GM10248 (cell line): ENCODE results near the gene SLBP.

Source experiments
- CTCF ChIA-PET: fragments of 300-600 bp; sonication (Branson Sonifier 250); formaldehyde crosslinking; extraction: SDS; loops from one replicate; lab custom pipeline; 2021; ENCODE audit warnings: antibody characterized with exemption; lab: Yijun Ruan, JAX
- POLR2A ChIA-PET: fragments of 350-650 bp; sonication (Branson Sonifier 250); formaldehyde crosslinking; extraction: SDS; loops from one replicate; lab custom pipeline; 2020; ENCODE audit warnings: antibody characterized with exemption; lab: Yijun Ruan, JAX
- DNase-seq: peaks from one replicate; pipeline ENCODE4 v3.0.0; 2012; ENCODE audit errors: extremely low spot score
- TF ChIP-seq, protein P1 (sequence below): IDR thresholded peaks from 2 replicates; pipeline ENCODE4 v1.5.1; 2012; ENCODE audit warnings: mild to moderate bottlenecking, low read depth; ENCODE audit errors: extremely low read depth, missing control alignments, control extremely low read depth

Gene SLBP

DNA sequence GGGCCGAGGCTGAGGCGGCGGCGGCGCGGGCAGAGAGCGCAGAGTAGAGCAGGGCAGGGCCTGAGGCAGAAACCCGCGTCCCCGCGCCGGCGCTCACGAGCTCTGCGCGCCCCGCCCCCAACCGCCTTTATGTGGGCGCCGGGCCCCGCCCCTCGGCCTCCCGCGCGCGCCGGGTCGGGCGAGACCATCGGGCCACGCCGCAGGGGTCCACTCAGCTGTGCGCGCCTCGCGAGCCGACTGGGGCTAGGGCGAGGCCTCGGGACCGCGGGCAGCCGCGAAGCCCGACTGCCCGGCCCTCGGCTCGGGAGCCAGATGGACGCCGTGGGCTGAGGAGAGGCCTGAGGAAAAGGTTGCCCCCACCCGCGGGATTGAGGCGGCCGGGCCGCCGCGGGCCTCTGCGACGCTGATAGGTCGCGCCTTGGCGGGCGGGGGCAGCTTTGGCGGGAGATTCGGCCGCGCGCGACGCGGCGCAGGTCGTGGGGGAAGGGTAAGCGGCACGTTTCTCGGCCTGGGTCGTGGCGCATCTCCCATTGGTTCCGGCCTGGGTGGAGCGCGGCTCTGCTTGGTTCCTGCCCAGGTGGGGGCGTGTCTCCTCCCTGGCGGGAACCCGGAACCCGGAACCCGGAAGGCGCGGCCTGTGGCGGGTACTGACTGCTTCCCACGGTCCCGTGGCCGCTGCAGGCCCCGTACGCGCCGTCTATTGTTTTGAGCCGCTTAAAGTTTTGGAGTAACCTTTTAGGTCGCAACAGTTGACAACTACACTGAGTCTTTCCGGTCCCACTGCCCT, at the start of gene SLBP:
Gene SLBP (minus strand): TSS at position 104 of the 787 bp plus-strand sequence. CDS start 131 bp downstream, outside the sequence.
- TF ChIP-seq, protein P1, sequence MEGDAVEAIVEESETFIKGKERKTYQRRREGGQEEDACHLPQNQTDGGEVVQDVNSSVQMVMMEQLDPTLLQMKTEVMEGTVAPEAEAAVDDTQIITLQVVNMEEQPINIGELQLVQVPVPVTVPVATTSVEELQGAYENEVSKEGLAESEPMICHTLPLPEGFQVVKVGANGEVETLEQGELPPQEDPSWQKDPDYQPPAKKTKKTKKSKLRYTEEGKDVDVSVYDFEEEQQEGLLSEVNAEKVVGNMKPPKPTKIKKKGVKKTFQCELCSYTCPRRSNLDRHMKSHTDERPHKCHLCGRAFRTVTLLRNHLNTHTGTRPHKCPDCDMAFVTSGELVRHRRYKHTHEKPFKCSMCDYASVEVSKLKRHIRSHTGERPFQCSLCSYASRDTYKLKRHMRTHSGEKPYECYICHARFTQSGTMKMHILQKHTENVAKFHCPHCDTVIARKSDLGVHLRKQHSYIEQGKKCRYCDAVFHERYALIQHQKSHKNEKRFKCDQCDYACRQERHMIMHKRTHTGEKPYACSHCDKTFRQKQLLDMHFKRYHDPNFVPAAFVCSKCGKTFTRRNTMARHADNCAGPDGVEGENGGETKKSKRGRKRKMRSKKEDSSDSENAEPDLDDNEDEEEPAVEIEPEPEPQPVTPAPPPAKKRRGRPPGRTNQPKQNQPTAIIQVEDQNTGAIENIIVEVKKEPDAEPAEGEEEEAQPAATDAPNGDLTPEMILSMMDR: no peak
- ChIA-PET POLR2A (interaction anchor here (0.5 to 1.4 kb wide), 7 partner anchors 9 to 333 kb away, joined by 3 to 9 read pairs (median 3); partner anchors contain the start of genes TACC3 and TMEM129), CTCF (interaction anchor here (1.4 to 9.6 kb wide), 4 partner anchors 11 to 33 kb away, joined by 3 to 149 read pairs (median 14); no protein-coding TSS in a partner anchor)
- peak; percentile 98 for DNase-seq

DNA sequence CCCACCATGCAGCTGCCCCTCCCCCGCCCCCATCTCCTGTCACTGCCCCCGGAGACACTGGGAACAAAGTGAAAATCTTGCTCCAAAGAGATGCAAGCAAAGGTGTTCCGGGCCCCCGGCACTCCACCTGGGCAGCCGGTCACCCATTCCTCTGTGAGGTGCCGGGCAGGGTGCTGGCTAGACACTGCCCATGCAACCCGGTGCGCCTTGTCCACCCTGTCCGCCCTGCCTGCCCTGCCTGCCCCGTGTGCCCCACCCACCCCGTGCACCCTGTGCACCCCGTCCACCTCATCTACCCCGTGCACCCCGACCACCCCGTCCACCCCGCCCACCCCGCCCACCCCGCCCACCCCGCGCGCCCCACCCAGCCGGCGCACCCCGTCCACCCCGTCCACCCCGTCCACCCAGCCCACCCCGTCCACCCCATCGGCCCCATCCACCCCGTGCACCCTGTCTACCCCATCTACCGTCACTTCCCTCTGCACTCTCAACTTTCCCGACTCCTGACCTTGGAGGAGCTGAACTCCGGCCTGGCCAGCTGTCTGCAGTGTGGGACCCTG, 49.1 kb upstream of the SLBP start:
- ChIA-PET POLR2A (no interaction called here), CTCF (interaction anchor here (1.4 to 3.0 kb wide), 2 partner anchors 13 to 138 kb away, joined by 3 to 13 read pairs; no protein-coding TSS in a partner anchor)
- TF ChIP-seq, protein P1: no peak
- no peak for DNase-seq

DNA sequence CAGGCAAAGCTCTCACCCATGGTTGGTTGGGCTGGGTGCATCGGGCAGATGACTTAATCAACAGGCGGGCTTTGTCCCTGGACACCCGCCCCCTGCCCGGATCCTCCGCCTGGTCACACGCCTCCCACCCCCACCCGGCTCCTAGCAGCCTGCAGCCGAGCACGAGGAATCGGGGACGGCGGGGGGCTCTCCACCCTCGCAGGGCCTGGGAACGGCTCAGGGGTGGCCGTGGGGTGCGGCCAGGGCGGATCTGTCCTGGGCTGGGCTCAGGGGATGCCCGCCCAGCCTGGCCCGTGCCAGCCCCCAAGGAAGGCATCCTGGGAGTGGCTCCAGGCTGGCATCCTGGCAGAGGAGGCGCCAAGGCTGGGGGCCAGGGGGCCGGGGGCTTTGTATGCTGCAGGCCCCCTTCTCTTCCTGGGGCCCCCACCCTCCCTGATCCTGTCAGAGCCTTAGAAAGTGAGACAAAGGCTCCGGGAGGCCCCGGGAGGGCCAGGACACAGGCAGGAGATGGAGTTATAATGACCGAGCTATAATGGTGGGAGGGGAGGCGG, 48.5 kb upstream of the SLBP start:
- TF ChIP-seq, protein P1: no peak
- ChIA-PET POLR2A (no interaction called here), CTCF (interaction anchor here (1.4 to 3.0 kb wide), 2 partner anchors 12 to 139 kb away, joined by 3 to 13 read pairs; no protein-coding TSS in a partner anchor)
- DNase-seq: no peak

DNA sequence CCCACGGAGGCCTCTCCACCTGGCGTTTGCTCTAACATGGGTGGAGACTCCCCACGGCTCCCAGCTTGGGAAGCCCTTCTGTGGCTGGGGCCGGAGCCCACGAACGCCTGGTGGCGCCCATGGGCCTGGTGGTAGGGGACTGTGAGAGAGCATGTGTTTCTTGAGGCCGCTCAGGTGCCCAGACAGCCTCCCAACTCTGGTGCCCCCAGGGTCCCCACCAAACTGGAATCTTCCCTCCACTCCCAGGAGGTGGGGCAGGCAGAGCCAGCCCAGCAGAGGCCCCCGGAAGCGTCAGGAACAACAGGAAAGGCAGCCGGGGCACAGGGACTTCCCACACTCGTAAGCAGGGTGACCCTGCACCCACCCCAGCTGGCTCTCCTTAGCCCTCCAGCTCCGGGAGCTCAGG, 47.7 kb upstream of the SLBP start:
- POLR2A ChIA-PET: no interaction called here
- TF ChIP-seq, protein P1: no peak
- no peak for DNase-seq
- CTCF ChIA-PET: interaction anchor here (3.0 kb wide), 1 partner anchor 12 kb away, joined by 13 read pairs; no protein-coding TSS in a partner anchor

DNA sequence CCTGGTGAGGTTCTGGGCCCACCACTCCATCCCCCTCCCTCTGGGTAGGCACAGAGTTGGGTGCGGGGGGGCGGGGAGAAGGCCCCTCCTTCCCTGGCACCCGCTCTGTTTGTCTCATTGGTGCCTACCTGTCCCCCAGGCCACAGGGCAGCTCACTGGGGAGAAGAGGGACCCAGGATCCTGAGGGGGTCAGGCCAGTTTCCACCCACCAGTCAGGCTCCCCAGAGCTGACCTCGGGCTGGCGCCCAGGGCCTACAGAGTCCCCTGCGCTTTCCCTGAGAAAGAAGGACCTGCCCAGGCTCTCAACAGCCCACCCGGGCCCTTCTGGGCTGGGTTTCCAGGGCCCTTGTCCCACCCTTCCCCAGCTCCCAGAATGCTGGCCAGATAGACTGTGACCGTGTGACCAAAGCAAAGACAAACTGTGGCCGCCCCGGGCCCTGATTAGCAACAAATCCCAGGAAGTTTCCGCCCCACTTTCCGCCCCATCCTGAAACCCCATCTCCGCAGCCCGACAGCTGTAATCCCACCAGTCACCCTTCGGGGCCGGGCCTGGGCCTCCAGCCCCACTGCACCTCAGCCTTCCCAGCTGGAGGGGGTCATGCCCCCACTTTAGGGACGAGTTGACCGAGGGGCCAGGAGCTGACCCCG, 47.2 kb upstream of the SLBP start:
- DNase-seq: no peak
- ChIA-PET POLR2A (no interaction called here), CTCF (interaction anchor here (3.0 kb wide), 1 partner anchor 11 kb away, joined by 13 read pairs; no protein-coding TSS in a partner anchor)
- TF ChIP-seq, protein P1: no peak
